GM18873 (cell line): ENCODE results near the gene IFITM2.
"Not testable (repeated sequence)": the region's sequence is repeated elsewhere in the genome, so short reads cannot be mapped to it uniquely, and the experiment has no call there.

ENCODE experiments used
- ATAC-seq: cut with Tn5 transposase; IDR thresholded peaks from one replicate; pipeline ENCODE4 v1.9.1; 2021; ENCODE audit warnings: mild to moderate bottlenecking, moderate library complexity, moderate number of reproducible peaks; ENCODE audit not compliant: unreplicated experiment, low FRiP score

The IFITM2 gene

GRCh38 chr11:280706-281485, 26.7 kb upstream of the IFITM2 start:
- ATAC-seq, result no peak

GRCh38 chr11:281486-282161, 26.0 kb upstream of the IFITM2 start:
- no peak for ATAC-seq

GRCh38 chr11:282171-282570, 25.4 kb upstream of the IFITM2 start:
- no peak for ATAC-seq

GRCh38 chr11:282630-283360, 24.8 kb upstream of the IFITM2 start:
- ATAC-seq, result no peak

- ATAC-seq, result no peak
Measured at GRCh38 chr11:283405-284104, 24.1 kb upstream of the IFITM2 start.

- no peak for ATAC-seq
Measured at GRCh38 chr11:284105-285020, 23.3 kb upstream of the IFITM2 start.

- ATAC-seq, result no peak
Measured at GRCh38 chr11:285021-285893, 22.4 kb upstream of the IFITM2 start.

- no peak for ATAC-seq
Measured at GRCh38 chr11:285894-286220, 21.8 kb upstream of the IFITM2 start.

- not testable (repeated sequence) for ATAC-seq
Measured at GRCh38 chr11:286977-287820, 20.4 kb upstream of the IFITM2 start.

- no peak for ATAC-seq
Measured at GRCh38 chr11:287821-288477, 19.7 kb upstream of the IFITM2 start.

- no peak for ATAC-seq
Measured at GRCh38 chr11:288478-289397, 18.9 kb upstream of the IFITM2 start, which contains the start of gene PGGHG. PGGHG (plus strand) TSS chr11:289126; CDS start chr11:289817, 691 bp downstream.

GRCh38 chr11:289398-289711, 18.3 kb upstream of the IFITM2 start:
- no peak for ATAC-seq

- ATAC-seq, result no peak
Measured at GRCh38 chr11:289712-290620, 17.6 kb upstream of the IFITM2 start.

GRCh38 chr11:290621-291231, 16.9 kb upstream of the IFITM2 start:
- ATAC-seq, result no peak
